DOHH2 (cell line): ENCODE results near the gene TMEM132E.

ENCODE experiments used
- H3F3A ChIP-seq: fragments of 200-600 bp; sonication (generic), shearing (Covaris generic); 2 replicates; pipeline ENCODE4 v1.6.0; 2016; ENCODE audit warnings: antibody characterized with exemption, mild to moderate bottlenecking; ENCODE audit not compliant: control insufficient read depth, insufficient read depth
- H3K27ac ChIP-seq: fragments of 200-600 bp; sonication (generic); 2 replicates; pipeline ENCODE4 v1.5.1; 2014; ENCODE audit warnings: low read depth, mild to moderate bottlenecking, low read length, moderate library complexity
- H3K27me3 ChIP-seq: fragments of 200-600 bp; sonication (generic); 2 replicates; pipeline ENCODE4 v1.6.1; 2014; ENCODE audit warnings: mild to moderate bottlenecking, low read length, mixed read lengths; ENCODE audit not compliant: control insufficient read depth
- H3K36me3 ChIP-seq: fragments of 200-600 bp; sonication (generic); 2 replicates; pipeline ENCODE4 v1.6.1; 2014; ENCODE audit warnings: mild to moderate bottlenecking, low read length, moderate library complexity, mixed read lengths; ENCODE audit not compliant: control insufficient read depth
- H3K4me1 ChIP-seq: fragments of 200-600 bp; sonication (generic); 2 replicates; pipeline ENCODE4 v1.6.1; 2014; ENCODE audit warnings: mild to moderate bottlenecking, low read length, mixed read lengths; ENCODE audit not compliant: control insufficient read depth
- H3K4me2 ChIP-seq: fragments of 200-600 bp; sonication (generic); 2 replicates; pipeline ENCODE4 v1.6.0; 2014; ENCODE audit warnings: mild to moderate bottlenecking, low read length, moderate library complexity
- H3K4me3 ChIP-seq: fragments of 200-600 bp; sonication (generic); 2 replicates; pipeline ENCODE4 v1.5.1; 2014; ENCODE audit warnings: mild to moderate bottlenecking, low read length, mixed read lengths
- H3K79me2 ChIP-seq: fragments of 200-600 bp; sonication (generic); 2 replicates; pipeline ENCODE4 v1.6.1; 2014; ENCODE audit warnings: mild to moderate bottlenecking, low read length, mixed read lengths; ENCODE audit not compliant: control insufficient read depth
- H3K9me2 ChIP-seq: fragments of 200-600 bp; sonication (generic); replicated peaks from 2 replicates; pipeline ENCODE4 v1.6.1; 2014; ENCODE audit warnings: mild to moderate bottlenecking, low read length, mixed read lengths; ENCODE audit not compliant: control insufficient read depth
- H3K9me3 ChIP-seq: fragments of 200-600 bp; sonication (generic); 2 replicates; pipeline ENCODE4 v1.6.1; 2014; ENCODE audit warnings: antibody characterized with exemption, low read length, mixed read lengths; ENCODE audit not compliant: control insufficient read depth, insufficient read depth
- H4K20me1 ChIP-seq: fragments of 200-600 bp; sonication (generic); 2 replicates; pipeline ENCODE4 v1.6.0; 2014; ENCODE audit warnings: low read depth, mild to moderate bottlenecking, antibody characterized with exemption, low read length, moderate library complexity; ENCODE audit not compliant: control insufficient read depth, insufficient read depth
- EZH2phosphoT487 ChIP-seq: fragments of 200-600 bp; sonication (generic); IDR thresholded peaks from 2 replicates; pipeline ENCODE4 v1.6.1; 2017; ENCODE audit warnings: borderline replicate concordance, mild to moderate bottlenecking, antibody characterized with exemption, low read length, moderate library complexity, mixed read lengths
- TF ChIP-seq, protein P1 (sequence below): fragments of 200-600 bp; sonication (generic); IDR thresholded peaks from one replicate; pipeline ENCODE4 v1.5.1; 2014; ENCODE audit warnings: antibody characterized with exemption, mild to moderate bottlenecking, low read depth, low read length; ENCODE audit not compliant: poor library complexity, severe bottlenecking

The TMEM132E gene

DNA sequence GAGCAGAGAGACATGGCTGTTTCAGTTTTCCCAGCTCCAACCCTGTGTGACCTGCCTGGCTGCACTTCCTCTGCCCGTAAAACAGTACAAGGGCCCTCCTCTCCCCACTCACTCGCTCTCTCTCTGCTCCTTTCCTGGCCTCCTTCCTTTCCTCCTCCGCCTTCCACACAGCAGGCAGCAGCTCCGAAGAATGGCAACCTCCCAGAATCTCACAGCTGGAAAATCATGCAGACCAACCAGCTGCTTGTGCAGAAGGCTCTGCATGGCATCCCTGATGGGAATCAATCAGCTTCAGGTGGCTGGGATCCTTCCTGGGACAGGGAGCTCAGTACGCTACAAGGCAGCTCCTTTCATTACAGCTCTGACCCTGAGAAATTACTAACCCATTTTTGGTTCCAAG, 27.4 kb downstream of the TMEM132E start:
- Histone ChIP-seq H4K20me1 (no peaks in the 10 kb centered on the region), H3F3A (no peaks in the 10 kb centered on the region), H3K9me2 (no peaks in the 10 kb centered on the region), H3K36me3 (no peaks in the 10 kb centered on the region), H3K27ac (no peak overlapping the region), H3K9me3 (no peaks in the 10 kb centered on the region), H3K4me1 (no peaks in the 10 kb centered on the region), H3K27me3 (no peaks in the 10 kb centered on the region; the same call in 1 of the 2 replicates), H3K4me2 (no peak overlapping the region), H3K4me3 (no peak overlapping the region), H3K79me2 (no peaks in the 10 kb centered on the region)
- no peak for TF ChIP-seq EZH2phosphoT487
- TF ChIP-seq, protein P1, sequence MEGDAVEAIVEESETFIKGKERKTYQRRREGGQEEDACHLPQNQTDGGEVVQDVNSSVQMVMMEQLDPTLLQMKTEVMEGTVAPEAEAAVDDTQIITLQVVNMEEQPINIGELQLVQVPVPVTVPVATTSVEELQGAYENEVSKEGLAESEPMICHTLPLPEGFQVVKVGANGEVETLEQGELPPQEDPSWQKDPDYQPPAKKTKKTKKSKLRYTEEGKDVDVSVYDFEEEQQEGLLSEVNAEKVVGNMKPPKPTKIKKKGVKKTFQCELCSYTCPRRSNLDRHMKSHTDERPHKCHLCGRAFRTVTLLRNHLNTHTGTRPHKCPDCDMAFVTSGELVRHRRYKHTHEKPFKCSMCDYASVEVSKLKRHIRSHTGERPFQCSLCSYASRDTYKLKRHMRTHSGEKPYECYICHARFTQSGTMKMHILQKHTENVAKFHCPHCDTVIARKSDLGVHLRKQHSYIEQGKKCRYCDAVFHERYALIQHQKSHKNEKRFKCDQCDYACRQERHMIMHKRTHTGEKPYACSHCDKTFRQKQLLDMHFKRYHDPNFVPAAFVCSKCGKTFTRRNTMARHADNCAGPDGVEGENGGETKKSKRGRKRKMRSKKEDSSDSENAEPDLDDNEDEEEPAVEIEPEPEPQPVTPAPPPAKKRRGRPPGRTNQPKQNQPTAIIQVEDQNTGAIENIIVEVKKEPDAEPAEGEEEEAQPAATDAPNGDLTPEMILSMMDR, result no peak

DNA sequence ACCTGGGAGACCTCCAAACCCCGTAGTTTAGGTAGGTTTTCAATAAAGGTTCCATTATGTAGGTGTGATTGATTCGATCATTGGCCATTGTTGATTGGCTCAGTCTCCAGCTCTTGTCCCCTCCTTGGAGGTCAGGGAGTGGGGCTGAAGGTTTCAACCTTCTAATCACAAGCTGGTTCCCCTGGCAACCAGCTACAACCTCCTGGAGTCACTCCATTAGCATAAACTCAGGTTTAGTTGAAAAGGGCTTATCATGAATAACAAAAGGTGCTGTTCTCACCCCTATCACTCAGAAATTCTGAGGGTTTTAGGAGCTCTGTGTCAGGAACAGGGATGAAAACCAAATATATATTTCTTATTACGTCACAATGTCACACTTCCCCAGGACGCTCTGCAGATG, 28.5 kb downstream of the TMEM132E start:
- Histone ChIP-seq H3F3A (no peaks in the 10 kb centered on the region), H3K36me3 (no peaks in the 10 kb centered on the region), H4K20me1 (no peaks in the 10 kb centered on the region), H3K4me2 (no peak overlapping the region), H3K4me1 (no peaks in the 10 kb centered on the region), H3K9me3 (no peaks in the 10 kb centered on the region), H3K79me2 (no peaks in the 10 kb centered on the region), H3K27ac (no peak overlapping the region), H3K27me3 (no peaks in the 10 kb centered on the region; the same call in 1 of the 2 replicates), H3K4me3 (no peak overlapping the region), H3K9me2 (no peaks in the 10 kb centered on the region)
- no peak for TF ChIP-seq EZH2phosphoT487
- TF ChIP-seq, protein P1, result no peak

DNA sequence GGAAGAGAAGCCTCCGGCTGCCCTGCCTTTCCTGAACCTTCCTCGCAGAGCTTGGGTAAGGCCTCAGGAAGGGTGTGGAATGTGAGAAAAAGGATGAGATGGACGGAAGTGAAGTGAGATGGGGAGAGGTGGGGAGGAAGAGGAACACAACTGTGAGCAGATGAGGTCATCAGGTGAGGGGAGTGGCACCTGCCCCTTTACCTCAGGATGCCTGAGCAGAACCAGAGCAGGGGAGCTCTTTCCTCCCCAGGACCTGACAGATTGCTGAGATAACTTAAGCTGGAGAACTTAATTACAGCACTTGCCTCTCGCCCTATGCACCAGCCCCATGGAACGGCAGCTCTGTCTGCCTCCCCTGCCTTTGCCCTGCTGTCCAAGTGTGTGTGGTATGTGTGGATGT, 29.8 kb downstream of the TMEM132E start:
- no peaks in the 10 kb centered on the region; the same call in 1 of the 2 replicates for H3K27me3 ChIP-seq
- no peaks in the 10 kb centered on the region for H3K79me2 ChIP-seq
- no peak overlapping the region for H3K4me3 ChIP-seq
- H4K20me1 ChIP-seq, result no peaks in the 10 kb centered on the region
- H3K4me1 ChIP-seq, result no peaks in the 10 kb centered on the region
- H3K9me3 ChIP-seq, result no peaks in the 10 kb centered on the region
- no peaks in the 10 kb centered on the region for H3K9me2 ChIP-seq
- H3K4me2 ChIP-seq, result no peak overlapping the region
- H3K36me3 ChIP-seq, result no peaks in the 10 kb centered on the region
- H3F3A ChIP-seq, result no peaks in the 10 kb centered on the region
- H3K27ac ChIP-seq, result no peak overlapping the region
- no peak for TF ChIP-seq EZH2phosphoT487
- TF ChIP-seq, protein P1, result no peak

DNA sequence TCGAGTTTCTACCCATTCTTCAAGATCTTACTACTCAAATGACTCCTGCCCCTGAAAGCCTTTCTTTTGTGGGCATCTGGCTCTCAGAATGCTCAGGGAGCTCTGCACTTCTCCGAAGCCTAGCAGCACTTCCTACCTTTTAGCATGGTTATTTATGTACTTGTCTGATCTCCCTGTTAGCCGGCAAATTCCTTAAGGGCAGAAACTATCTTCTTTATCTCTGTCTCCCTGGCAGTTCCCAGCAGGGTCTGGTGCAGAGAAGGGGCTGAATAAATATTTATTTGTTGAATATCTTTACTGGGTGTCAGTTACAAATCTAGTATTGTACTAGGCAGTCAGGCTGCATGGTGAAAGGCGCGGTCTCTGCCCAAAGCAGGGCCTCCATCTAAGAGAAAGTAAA, 30.7 kb downstream of the TMEM132E start:
- H3K27me3 ChIP-seq, result no peaks in the 10 kb centered on the region; the same call in 1 of the 2 replicates
- H3K27ac ChIP-seq, result no peak overlapping the region
- no peak for TF ChIP-seq EZH2phosphoT487
- TF ChIP-seq, protein P1, result no peak
- H3K9me3 ChIP-seq, result no peaks in the 10 kb centered on the region
- no peaks in the 10 kb centered on the region for H3K4me1 ChIP-seq
- H3K4me3 ChIP-seq, result no peak overlapping the region
- no peaks in the 10 kb centered on the region for H3K36me3 ChIP-seq
- H3F3A ChIP-seq, result no peaks in the 10 kb centered on the region
- no peaks in the 10 kb centered on the region for H3K79me2 ChIP-seq
- H3K4me2 ChIP-seq, result no peak overlapping the region
- H4K20me1 ChIP-seq, result no peaks in the 10 kb centered on the region
- H3K9me2 ChIP-seq, result no peaks in the 10 kb centered on the region
